GM13977 (cell line): ENCODE data around the gene SLC38A1.

Experiments
- DNase-seq: peaks from one replicate; pipeline ENCODE4 v3.0.0; 2012; ENCODE audit warnings: low spot score
- in situ Hi-C: fragments of 300-500 bp; cut with MboI; formaldehyde crosslinking; loops from one replicate; pipeline ENCODE4 v1.12.0; 2022; ENCODE audit warnings: low sequenced_read_pairs, low pct_unique_long_range_greater_than_20kb, mixed read lengths, inconsistent platforms; ENCODE audit not compliant: unreplicated experiment
- TF ChIP-seq, protein P1 (sequence below): IDR thresholded peaks from 2 replicates; pipeline ENCODE4 v1.5.1; 2012; ENCODE audit warnings: mild to moderate bottlenecking, control low read depth; ENCODE audit not compliant: insufficient read depth; ENCODE audit errors: extremely low read depth, missing control alignments

SLC38A1 gene

DNA sequence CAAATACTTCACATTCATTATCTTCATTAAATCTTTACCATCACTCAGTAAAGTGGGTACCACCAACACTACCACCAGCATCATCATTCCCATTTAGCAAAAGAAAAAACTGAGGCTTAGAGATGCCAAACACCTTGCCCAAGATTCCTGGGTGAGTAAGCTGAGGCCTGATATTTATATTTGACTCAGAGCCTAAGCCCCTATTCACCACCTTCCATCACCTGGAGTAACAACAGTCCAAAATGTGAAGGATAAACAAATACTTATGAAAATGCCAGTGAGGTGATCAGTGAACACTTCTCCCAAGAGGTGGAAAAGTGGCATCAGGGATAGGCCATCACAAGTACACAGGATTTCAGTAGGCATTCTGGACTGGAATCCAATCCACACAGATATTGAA lies 3.7 kb downstream of the SLC38A1 start:
- TF ChIP-seq, protein P1, sequence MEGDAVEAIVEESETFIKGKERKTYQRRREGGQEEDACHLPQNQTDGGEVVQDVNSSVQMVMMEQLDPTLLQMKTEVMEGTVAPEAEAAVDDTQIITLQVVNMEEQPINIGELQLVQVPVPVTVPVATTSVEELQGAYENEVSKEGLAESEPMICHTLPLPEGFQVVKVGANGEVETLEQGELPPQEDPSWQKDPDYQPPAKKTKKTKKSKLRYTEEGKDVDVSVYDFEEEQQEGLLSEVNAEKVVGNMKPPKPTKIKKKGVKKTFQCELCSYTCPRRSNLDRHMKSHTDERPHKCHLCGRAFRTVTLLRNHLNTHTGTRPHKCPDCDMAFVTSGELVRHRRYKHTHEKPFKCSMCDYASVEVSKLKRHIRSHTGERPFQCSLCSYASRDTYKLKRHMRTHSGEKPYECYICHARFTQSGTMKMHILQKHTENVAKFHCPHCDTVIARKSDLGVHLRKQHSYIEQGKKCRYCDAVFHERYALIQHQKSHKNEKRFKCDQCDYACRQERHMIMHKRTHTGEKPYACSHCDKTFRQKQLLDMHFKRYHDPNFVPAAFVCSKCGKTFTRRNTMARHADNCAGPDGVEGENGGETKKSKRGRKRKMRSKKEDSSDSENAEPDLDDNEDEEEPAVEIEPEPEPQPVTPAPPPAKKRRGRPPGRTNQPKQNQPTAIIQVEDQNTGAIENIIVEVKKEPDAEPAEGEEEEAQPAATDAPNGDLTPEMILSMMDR = no peak
- DNase-seq = no peak
- in situ Hi-C loops = loop anchor here (10.0 kb wide), 2 partner anchors 50 to 110 kb away; no protein-coding TSS in a partner anchor

DNA sequence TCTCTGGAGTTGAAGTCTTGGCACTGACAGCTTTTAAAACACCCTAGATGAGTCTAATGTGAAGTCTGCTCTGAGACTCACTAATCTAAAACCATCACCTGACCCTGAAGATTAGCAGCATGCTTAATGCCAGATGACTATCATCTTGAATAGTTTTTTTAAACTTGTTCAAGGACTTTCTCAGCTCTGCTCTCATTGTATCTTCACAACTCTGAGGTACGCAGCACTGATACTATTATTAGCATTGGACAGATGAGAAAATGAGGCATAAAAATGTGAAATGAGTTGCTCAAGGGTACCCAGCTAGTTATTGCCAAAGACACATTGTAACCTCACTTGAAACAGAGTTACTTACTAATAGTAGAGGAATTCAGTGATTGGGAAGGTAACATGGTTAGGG lies 4.8 kb downstream of the SLC38A1 start:
- in situ Hi-C loops = loop anchor here (10.0 kb wide), 2 partner anchors 49 to 109 kb away; no protein-coding TSS in a partner anchor
- TF ChIP-seq, protein P1 = no peak
- DNase-seq = peak; percentile 26

DNA sequence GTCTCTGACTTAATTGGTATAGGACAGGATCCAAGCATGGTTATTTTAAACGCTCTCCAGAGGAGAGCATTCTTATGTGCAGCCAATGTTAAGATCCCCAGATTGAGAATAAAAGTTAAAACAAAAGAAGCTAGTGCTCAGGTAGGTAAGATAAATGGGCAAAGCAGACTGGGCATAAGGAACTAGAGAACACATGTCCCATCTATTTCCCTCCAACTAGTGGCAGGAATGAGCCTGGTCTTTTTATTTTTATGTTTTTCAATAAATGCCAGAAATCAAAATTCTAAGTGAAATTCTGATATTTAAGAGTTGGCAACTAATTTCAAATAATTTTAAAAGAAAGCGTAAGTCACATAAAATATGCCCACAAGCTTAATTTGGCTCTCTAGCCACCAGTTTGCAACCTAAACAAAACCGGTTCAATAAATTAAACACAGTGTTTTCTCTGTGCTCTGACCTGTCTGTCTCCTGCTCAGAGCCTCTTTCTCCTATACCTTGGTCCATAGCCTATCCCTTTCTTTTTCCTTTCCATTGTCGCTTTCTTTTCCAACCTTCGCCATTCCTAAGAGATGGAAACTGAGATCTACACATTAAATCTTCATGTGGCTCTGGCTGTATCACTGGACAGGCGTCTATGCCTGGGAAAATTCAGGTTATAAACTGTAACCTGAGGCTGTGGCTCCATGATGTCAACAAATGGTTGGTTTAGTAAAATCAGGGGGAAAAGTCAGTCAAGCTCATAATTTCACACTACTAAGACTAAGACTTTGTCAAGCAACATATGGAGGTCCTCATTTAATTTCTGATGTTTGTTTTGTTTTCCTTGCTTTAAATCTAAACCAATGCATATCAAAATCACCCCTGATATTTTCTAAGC lies 5.5 kb downstream of the SLC38A1 start:
- in situ Hi-C loops = loop anchor here (10.0 kb wide), 2 partner anchors 49 to 109 kb away; no protein-coding TSS in a partner anchor
- TF ChIP-seq, protein P1 = no peak
- DNase-seq = no peak

DNA sequence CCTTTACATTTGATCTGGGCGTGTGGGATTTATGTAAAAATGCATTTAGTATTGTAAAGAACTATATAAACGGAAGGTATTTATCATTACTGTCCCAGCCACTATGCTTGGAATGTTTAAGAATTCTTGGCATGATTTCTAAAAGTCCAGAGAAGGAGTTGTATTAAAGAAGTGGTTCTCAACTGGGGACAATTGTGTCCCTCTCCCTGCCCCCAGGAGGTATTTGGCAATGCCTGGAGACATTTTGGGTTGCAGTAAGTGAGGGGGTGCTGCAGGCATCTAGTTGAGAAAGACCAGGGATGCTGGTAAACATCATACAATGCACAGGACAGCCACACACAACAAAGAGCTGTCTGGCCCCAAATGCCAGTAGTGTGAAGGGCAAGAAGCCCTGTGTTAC lies 7.2 kb downstream of the SLC38A1 start:
- DNase-seq = no peak
- TF ChIP-seq, protein P1 = no peak
- in situ Hi-C loops = loop anchor here (10.0 kb wide), 2 partner anchors 47 to 107 kb away; no protein-coding TSS in a partner anchor

DNA sequence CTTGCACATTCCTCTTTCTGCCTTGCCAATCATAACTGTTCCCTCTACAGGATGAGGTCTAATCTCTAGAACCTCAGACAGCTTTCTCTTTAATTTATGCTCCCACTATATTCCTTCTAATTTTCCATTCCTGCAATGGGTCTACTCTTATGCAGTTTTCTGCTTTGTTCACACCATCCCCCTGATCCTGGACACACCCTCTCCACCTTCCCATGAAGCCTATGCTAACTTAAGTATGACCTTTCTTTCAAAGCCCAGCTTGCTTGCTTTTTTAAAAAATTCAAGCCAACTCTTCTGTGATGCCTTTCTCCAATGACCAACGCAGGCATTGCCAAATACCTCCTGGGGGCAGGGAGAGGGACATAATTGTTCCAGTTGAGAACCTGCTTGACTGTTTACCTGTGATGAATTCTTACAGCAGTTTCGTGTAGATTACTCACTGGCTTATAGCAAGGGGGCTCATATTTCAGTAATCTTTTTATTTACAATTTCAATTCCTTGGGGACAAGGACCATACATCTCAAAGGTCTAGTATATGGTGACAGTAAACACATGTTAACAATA lies 7.8 kb downstream of the SLC38A1 start:
- TF ChIP-seq, protein P1 = no peak
- no peak for DNase-seq
- in situ Hi-C loops = loop anchor here (10.0 kb wide), 2 partner anchors 46 to 106 kb away; no protein-coding TSS in a partner anchor

DNA sequence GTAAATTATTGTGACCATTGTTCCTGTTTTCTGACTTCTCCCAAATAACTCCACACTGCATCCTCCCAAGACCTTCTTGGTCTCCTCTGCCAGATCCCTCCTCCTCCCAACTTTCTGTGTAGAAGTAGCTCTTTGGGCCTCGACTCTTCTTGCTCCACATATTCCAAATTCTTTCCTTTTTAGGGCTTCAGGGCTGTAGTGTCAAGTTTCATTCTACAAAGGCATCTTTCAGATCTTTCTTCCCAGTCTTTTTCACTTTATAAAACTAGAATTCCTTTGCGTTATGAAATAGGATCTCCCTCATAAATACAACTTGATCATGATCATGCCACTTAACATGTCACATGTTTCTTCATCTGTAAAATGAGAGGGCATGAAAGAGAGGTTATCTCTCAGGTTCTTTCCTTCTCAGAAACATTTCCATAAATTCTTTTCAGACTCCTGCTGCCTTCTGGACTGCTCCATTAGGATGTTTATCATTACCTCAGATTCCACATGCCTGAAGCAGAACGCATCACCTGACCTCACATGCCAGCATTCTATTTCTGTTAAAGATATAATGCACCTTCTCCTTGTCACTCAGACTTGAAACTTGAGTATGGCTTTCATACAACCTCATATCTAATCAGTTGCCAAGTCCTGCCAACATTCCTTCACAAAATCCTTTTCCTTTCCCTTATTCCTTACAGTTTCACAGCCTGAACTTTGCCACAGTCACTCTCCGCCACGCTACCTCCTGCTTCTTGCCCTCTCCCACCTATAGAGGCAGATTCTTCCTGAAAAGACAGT lies 8.5 kb downstream of the SLC38A1 start:
- TF ChIP-seq, protein P1 = no peak
- no peak for DNase-seq
- in situ Hi-C loops = loop anchor here (10.0 kb wide), 2 partner anchors 46 to 106 kb away; no protein-coding TSS in a partner anchor
